Osteoblast (primary cell): Measurements from ENCODE around the gene PTPRN2. TPM values are rescaled to one million over a fixed set of nuclear protein-coding genes. Genes with fewer than 3 reads are reported as not detected.
A peak's percentile ranks its signal among the peaks of the same experiment; 100 is the strongest.

Source experiments
- DNase-seq: peaks from one replicate; pipeline ENCODE4 v3.0.0; 2011; ENCODE audit warnings: low spot score, mixed read lengths; ENCODE audit not compliant: insufficient read length; ENCODE audit errors: missing footprints
- H2AFZ ChIP-seq: 2 replicates; pipeline ENCODE4 v1.6.0; 2011; ENCODE audit warnings: mild to moderate bottlenecking, low read length
- H3K27ac ChIP-seq: 2 replicates; pipeline ENCODE4 v1.5.1; 2011; ENCODE audit warnings: mild to moderate bottlenecking, low read depth, low read length, moderate library complexity
- H3K27me3 ChIP-seq: 2 replicates; pipeline ENCODE4 v1.6.0; 2012; ENCODE audit warnings: mild to moderate bottlenecking, control low read depth, inconsistent platforms, low read length, moderate library complexity; ENCODE audit not compliant: insufficient read depth
- H3K36me3 ChIP-seq: 2 replicates; pipeline ENCODE4 v1.5.1; 2011; ENCODE audit warnings: mild to moderate bottlenecking, low read length, control low read depth, moderate library complexity; ENCODE audit not compliant: insufficient read depth
- H3K4me1 ChIP-seq: 2 replicates; pipeline ENCODE4 v1.5.1; 2011; ENCODE audit warnings: mild to moderate bottlenecking, low read length, control low read depth, moderate library complexity; ENCODE audit not compliant: insufficient read depth
- H3K4me2 ChIP-seq: 2 replicates; pipeline ENCODE4 v1.6.0; 2011; ENCODE audit warnings: mild to moderate bottlenecking, low read length; ENCODE audit not compliant: insufficient read depth
- H3K4me3 ChIP-seq: fragments of 200-600 bp; sonication (generic); 3 replicates; pipeline ENCODE4 v1.5.1; 2012; ENCODE audit warnings: mild to moderate bottlenecking, low read length, inconsistent platforms; ENCODE audit not compliant: insufficient read depth
- H3K79me2 ChIP-seq: 2 replicates; pipeline ENCODE4 v1.6.0; 2012; ENCODE audit warnings: mild to moderate bottlenecking, low read length, control low read depth, inconsistent platforms; ENCODE audit not compliant: insufficient read depth
- H3K9me3 ChIP-seq: 2 replicates; pipeline ENCODE4 v1.5.1; 2011; ENCODE audit warnings: low read depth, low read length, control low read depth
- H4K20me1 ChIP-seq: 2 replicates; pipeline ENCODE4 v1.6.0; 2012; ENCODE audit warnings: mild to moderate bottlenecking, low read length, control low read depth; ENCODE audit not compliant: insufficient read depth
- CTCF ChIP-seq: IDR thresholded peaks from 2 replicates; pipeline ENCODE4 v1.5.1; 2011; ENCODE audit warnings: mild to moderate bottlenecking, low read depth, low read length, moderate library complexity; ENCODE audit errors: extremely low read depth
- total RNA-seq: library from RNA; depleted of rRNA; stranded (reverse); fragments of >200 nt; gene quantifications from 2 replicates; pipeline ENCODE4 v1.2.3, GENCODE V29; 2012

PTPRN2 gene
- total RNA-seq, 1 donor = 0.36 TPM

GRCh38 chr7:158479664-158480025 is 108.0 kb downstream of the PTPRN2 start:
- Histone ChIP-seq H3K4me1 (no peaks in the 10 kb centered on the region), H3K4me3 (no peak overlapping the region), H3K4me2 (no peak overlapping the region), H3K27ac (no peak overlapping the region), H4K20me1 (no peaks in the 10 kb centered on the region), H3K27me3 (no peaks in the 10 kb centered on the region), H3K36me3 (no peaks in the 10 kb centered on the region), H3K9me3 (no peaks in the 10 kb centered on the region), H3K79me2 (no peaks in the 10 kb centered on the region), H2AFZ (no peak overlapping the region)
- TF ChIP-seq CTCF = no peak
- no peak for DNase-seq

GRCh38 chr7:158479021-158479663 is 108.5 kb downstream of the PTPRN2 start:
- peak; percentile 89 for DNase-seq
- TF ChIP-seq CTCF = no peak
- H3K9me3 ChIP-seq = no peaks in the 10 kb centered on the region
- no peak overlapping the region for H3K4me2 ChIP-seq
- no peaks in the 10 kb centered on the region for H3K79me2 ChIP-seq
- no peaks in the 10 kb centered on the region for H4K20me1 ChIP-seq
- H3K4me3 ChIP-seq = no peak overlapping the region
- no peaks in the 10 kb centered on the region for H3K27me3 ChIP-seq
- no peak overlapping the region for H3K27ac ChIP-seq
- no peaks in the 10 kb centered on the region for H3K4me1 ChIP-seq
- no peaks in the 10 kb centered on the region for H3K36me3 ChIP-seq
- H2AFZ ChIP-seq = no peak overlapping the region

GRCh38 chr7:158477866-158478265 is 109.8 kb downstream of the PTPRN2 start:
- DNase-seq = no peak
- Histone ChIP-seq H3K4me1 (no peaks in the 10 kb centered on the region), H3K4me2 (no peak overlapping the region), H3K27me3 (no peaks in the 10 kb centered on the region), H2AFZ (no peak overlapping the region), H3K36me3 (no peaks in the 10 kb centered on the region), H3K4me3 (no peak overlapping the region), H3K79me2 (no peaks in the 10 kb centered on the region), H4K20me1 (no peaks in the 10 kb centered on the region), H3K27ac (no peak overlapping the region), H3K9me3 (no peaks in the 10 kb centered on the region)
- TF ChIP-seq CTCF = no peak

GRCh38 chr7:158476331-158476932 is 111.2 kb downstream of the PTPRN2 start:
- no peak for DNase-seq
- no peaks in the 10 kb centered on the region for H3K79me2 ChIP-seq
- H3K27me3 ChIP-seq = no peaks in the 10 kb centered on the region
- TF ChIP-seq CTCF = no peak
- H3K4me3 ChIP-seq = no peak overlapping the region
- no peaks in the 10 kb centered on the region for H3K4me1 ChIP-seq
- H3K4me2 ChIP-seq = no peak overlapping the region
- no peaks in the 10 kb centered on the region for H3K9me3 ChIP-seq
- H2AFZ ChIP-seq = no peak overlapping the region
- H3K36me3 ChIP-seq = no peaks in the 10 kb centered on the region
- H4K20me1 ChIP-seq = no peaks in the 10 kb centered on the region
- H3K27ac ChIP-seq = no peak overlapping the region
